Trophoblast cell (in vitro differentiated cells and primary cell): ENCODE results near the gene CTNNA1.

ENCODE experiments used
- DNase-seq, 2 donors: peaks; one replicate each; pipeline ENCODE4 v3.0.0-alpha.2; 2016
- H2AFZ ChIP-seq: 2 replicates; pipeline ENCODE4 v1.6.1; 2013; ENCODE audit warnings: low read length, moderate library complexity, mild to moderate bottlenecking; ENCODE audit not compliant: insufficient read depth, poor library complexity
- H2AK5ac ChIP-seq: 2 replicates; pipeline ENCODE4 v1.6.1; 2013; ENCODE audit warnings: mild to moderate bottlenecking, low read length
- H2BK120ac ChIP-seq: 2 replicates; pipeline ENCODE4 v1.6.1; 2013; ENCODE audit warnings: low read length, mild to moderate bottlenecking, moderate library complexity; ENCODE audit not compliant: insufficient read depth, poor library complexity
- H2BK12ac ChIP-seq: 2 replicates; pipeline ENCODE4 v1.6.1; 2013; ENCODE audit warnings: mild to moderate bottlenecking, low read length, moderate library complexity
- H2BK5ac ChIP-seq: 2 replicates; pipeline ENCODE4 v1.6.1; 2013; ENCODE audit warnings: low read length, low read depth, moderate library complexity, mild to moderate bottlenecking; ENCODE audit not compliant: poor library complexity
- H3K14ac ChIP-seq: 2 replicates; pipeline ENCODE4 v1.6.1; 2013; ENCODE audit warnings: mild to moderate bottlenecking, low read length
- H3K18ac ChIP-seq: 2 replicates; pipeline ENCODE4 v1.6.1; 2013; ENCODE audit warnings: mild to moderate bottlenecking, low read length
- H3K23ac ChIP-seq: 2 replicates; pipeline ENCODE4 v1.6.1; 2013; ENCODE audit warnings: low read length
- H3K27ac ChIP-seq: 2 replicates; pipeline ENCODE4 v1.5.1; 2013; ENCODE audit warnings: low read depth, mild to moderate bottlenecking, inconsistent platforms, low read length, moderate library complexity
- H3K27me3 ChIP-seq: 2 replicates; pipeline ENCODE4 v1.6.1; 2013; ENCODE audit warnings: inconsistent platforms, mild to moderate bottlenecking, low read length, moderate library complexity; ENCODE audit not compliant: insufficient read depth
- H3K36me3 ChIP-seq, 2 experiments: 1 replicate in 1 of 2; 2 replicates in 1 of 2; pipeline ENCODE4 v1.6.1; 2013; ENCODE audit warnings: low read length in 2 of 2, mild to moderate bottlenecking in 2 of 2, moderate library complexity in 1 of 2; ENCODE audit not compliant: insufficient read depth in 2 of 2, control insufficient read depth in 1 of 2
- H3K4ac ChIP-seq: 2 replicates; pipeline ENCODE4 v1.6.1; 2013; ENCODE audit warnings: low read depth, mild to moderate bottlenecking, low read length, moderate library complexity
- H3K4me1 ChIP-seq, 2 experiments: 1 replicate in 1 of 2; 2 replicates in 1 of 2; pipeline ENCODE4 v1.6.1; 2013; ENCODE audit warnings: low read length in 2 of 2, mild to moderate bottlenecking in 2 of 2, moderate library complexity in 1 of 2; ENCODE audit not compliant: insufficient read depth in 2 of 2, control insufficient read depth in 1 of 2
- H3K4me2 ChIP-seq: 2 replicates; pipeline ENCODE4 v1.6.1; 2013; ENCODE audit warnings: inconsistent platforms, mild to moderate bottlenecking, low read length, moderate library complexity
- H3K4me3 ChIP-seq: 2 replicates; pipeline ENCODE4 v1.5.1; 2013; ENCODE audit warnings: mild to moderate bottlenecking, low read depth, low read length, inconsistent platforms
- H3K79me1 ChIP-seq: one replicate; pipeline ENCODE4 v1.6.1; 2013; ENCODE audit warnings: low read length
- H3K79me2 ChIP-seq: 2 replicates; pipeline ENCODE4 v1.6.1; 2013; ENCODE audit warnings: low read length, mild to moderate bottlenecking; ENCODE audit not compliant: control insufficient read depth, insufficient read depth, poor library complexity
- H3K9ac ChIP-seq: 2 replicates; pipeline ENCODE4 v1.6.1; 2013; ENCODE audit warnings: mild to moderate bottlenecking, low read length
- H3K9me3 ChIP-seq: 2 replicates; pipeline ENCODE4 v1.6.1; 2013; ENCODE audit warnings: low read depth, mild to moderate bottlenecking, control low read depth, inconsistent platforms, low read length; ENCODE audit not compliant: insufficient read depth
- H4K12ac ChIP-seq: 2 replicates; pipeline ENCODE4 v1.6.1; 2013; ENCODE audit warnings: low read depth, mild to moderate bottlenecking, low read length, moderate library complexity
- H4K8ac ChIP-seq: 2 replicates; pipeline ENCODE4 v1.6.1; 2013; ENCODE audit warnings: low read depth, mild to moderate bottlenecking, low read length, moderate library complexity
- H4K91ac ChIP-seq: one replicate; pipeline ENCODE4 v1.6.1; 2013; ENCODE audit warnings: low read depth, mild to moderate bottlenecking, low read length, moderate library complexity
- WGBS: extraction: QIAGEN DNeasy Blood & Tissue Kit; methylation state at CpG from one replicate; pipeline ENCODE4 v1.1.7; 2013; ENCODE audit warnings: missing lambda C conversion rate; ENCODE audit not compliant: insufficient read length, insufficient coverage; ENCODE audit errors: extremely low coverage; 5-methylcytosine and 5-hydroxymethylcytosine counted together

Gene CTNNA1

GRCh38 chr5:138967791-138968448 is 214.7 kb downstream of the CTNNA1 start:
- no peak overlapping the region for H3K18ac ChIP-seq
- H3K4ac ChIP-seq, result no peak overlapping the region
- H3K4me3 ChIP-seq, result no peak overlapping the region
- H4K91ac ChIP-seq, result no peak overlapping the region
- H4K8ac ChIP-seq, result no peak overlapping the region
- H3K4me1 ChIP-seq, result peaks cover 12 to 16% of the 10 kb centered on the region in 2 experiments
- no peak overlapping the region for H2BK5ac ChIP-seq
- H3K9me3 ChIP-seq, result peaks cover 2% of the 10 kb centered on the region
- no peak overlapping the region for H2AK5ac ChIP-seq
- peaks cover 12% of the 10 kb centered on the region for H3K79me1 ChIP-seq
- DNase-seq, result no peak
- no peak overlapping the region for H4K12ac ChIP-seq
- no peak overlapping the region for H3K23ac ChIP-seq
- H3K27me3 ChIP-seq, result no peaks in the 10 kb centered on the region
- H3K79me2 ChIP-seq, result no peaks in the 10 kb centered on the region
- H2BK120ac ChIP-seq, result no peak overlapping the region
- no peak overlapping the region for H3K14ac ChIP-seq
- WGBS, result no CpG with 5 or more reads among the region's 10 CpGs
- no peak overlapping the region for H3K27ac ChIP-seq
- H3K9ac ChIP-seq, result no peak overlapping the region
- no peak overlapping the region for H2AFZ ChIP-seq
- no peaks in the 10 kb centered on the region for H3K36me3 ChIP-seq
- H2BK12ac ChIP-seq, result no peak overlapping the region
- H3K4me2 ChIP-seq, result no peak overlapping the region

- Histone ChIP-seq H3K27ac (no peak overlapping the region), H3K4me2 (no peak overlapping the region), H3K4me3 (no peak overlapping the region), H3K23ac (no peak overlapping the region), H2BK12ac (no peak overlapping the region), H3K79me1 (peaks cover 8% of the 10 kb centered on the region), H2BK5ac (no peak overlapping the region), H2BK120ac (no peak overlapping the region), H4K91ac (no peak overlapping the region), H3K36me3 (no peaks in the 10 kb centered on the region), H3K9ac (no peak overlapping the region), H2AK5ac (no peak overlapping the region), H3K27me3 (no peaks in the 10 kb centered on the region), H3K9me3 (peaks cover 2% of the 10 kb centered on the region), H3K4me1 (peaks cover 7 to 12% of the 10 kb centered on the region in 2 experiments), H3K18ac (no peak overlapping the region), H3K79me2 (no peaks in the 10 kb centered on the region), H4K12ac (no peak overlapping the region), H4K8ac (no peak overlapping the region), H3K4ac (no peak overlapping the region), H2AFZ (no peak overlapping the region), H3K14ac (no peak overlapping the region)
- no CpG with 5 or more reads among the region's 4 CpGs for WGBS
- no peak for DNase-seq
These were observed 215.4 kb downstream of the CTNNA1 start for GRCh38 chr5:138968601-138969000.

GRCh38 chr5:138969323-138970002 is 216.2 kb downstream of the CTNNA1 start:
- no peak overlapping the region for H4K12ac ChIP-seq
- no peak overlapping the region for H3K4ac ChIP-seq
- H2BK120ac ChIP-seq, result no peak overlapping the region
- no peak overlapping the region for H2BK12ac ChIP-seq
- H3K4me1 ChIP-seq, result peaks cover 3 to 7% of the 10 kb centered on the region in 2 experiments
- H2AK5ac ChIP-seq, result no peak overlapping the region
- H3K9me3 ChIP-seq, result peaks cover 2% of the 10 kb centered on the region
- no peak overlapping the region for H3K14ac ChIP-seq
- no peak overlapping the region for H2AFZ ChIP-seq
- H2BK5ac ChIP-seq, result no peak overlapping the region
- no peak overlapping the region for H3K9ac ChIP-seq
- WGBS, result no CpG with 5 or more reads among the region's 5 CpGs
- no peaks in the 10 kb centered on the region for H3K36me3 ChIP-seq
- H4K91ac ChIP-seq, result no peak overlapping the region
- H4K8ac ChIP-seq, result no peak overlapping the region
- H3K4me3 ChIP-seq, result no peak overlapping the region
- no peak for DNase-seq
- no peaks in the 10 kb centered on the region for H3K27me3 ChIP-seq
- no peak overlapping the region for H3K18ac ChIP-seq
- no peaks in the 10 kb centered on the region for H3K79me2 ChIP-seq
- H3K23ac ChIP-seq, result no peak overlapping the region
- peaks cover 5% of the 10 kb centered on the region for H3K79me1 ChIP-seq
- no peak overlapping the region for H3K27ac ChIP-seq
- no peak overlapping the region for H3K4me2 ChIP-seq

- no peak overlapping the region for H3K14ac ChIP-seq
- H3K9me3 ChIP-seq, result peaks cover 2% of the 10 kb centered on the region
- no peak overlapping the region for H3K18ac ChIP-seq
- no peak overlapping the region for H3K4ac ChIP-seq
- H4K12ac ChIP-seq, result no peak overlapping the region
- H2AK5ac ChIP-seq, result no peak overlapping the region
- H3K27me3 ChIP-seq, result no peaks in the 10 kb centered on the region
- H3K79me1 ChIP-seq, result peaks cover 2% of the 10 kb centered on the region
- H4K8ac ChIP-seq, result no peak overlapping the region
- no peak overlapping the region for H3K23ac ChIP-seq
- no peaks in the 10 kb centered on the region for H3K36me3 ChIP-seq
- H3K4me1 ChIP-seq, result peaks cover 0 to 2% of the 10 kb centered on the region in 2 experiments
- no peak overlapping the region for H3K4me2 ChIP-seq
- no peak overlapping the region for H4K91ac ChIP-seq
- H2AFZ ChIP-seq, result no peak overlapping the region
- no CpG with 5 or more reads among the region's 1 CpG for WGBS
- H2BK5ac ChIP-seq, result no peak overlapping the region
- H3K79me2 ChIP-seq, result no peaks in the 10 kb centered on the region
- no peak overlapping the region for H3K4me3 ChIP-seq
- DNase-seq, result no peak
- H3K27ac ChIP-seq, result no peak overlapping the region
- H2BK12ac ChIP-seq, result no peak overlapping the region
- no peak overlapping the region for H3K9ac ChIP-seq
- H2BK120ac ChIP-seq, result no peak overlapping the region
These were observed 219.0 kb downstream of the CTNNA1 start for GRCh38 chr5:138972230-138972629.
